SK-N-SH treated with all-trans-retinoic acid at 6 μM for 48 hours (cell line): ENCODE results near the gene GREM2.

Experiments
- ATAC-seq: fragments of 200-7000 bp; cut with Tn5 transposase; 3 replicates; pipeline ENCODE4 v1.9.1; 2020; ENCODE audit warnings: mild to moderate bottlenecking, moderate library complexity
- ARNTL ChIP-seq: fragments of 450-650 bp; formaldehyde crosslinking; IDR thresholded peaks from 2 replicates; pipeline ENCODE4 v1.5.0; 2020; ENCODE audit warnings: low read depth, mild to moderate bottlenecking, moderate library complexity, borderline replicate concordance
- BACH2 ChIP-seq: fragments of 250-450 bp; sonication (Bioruptor Pico); IDR thresholded peaks from 2 replicates; pipeline ENCODE4 v1.9.0; 2021; ENCODE audit warnings: mild to moderate bottlenecking, borderline replicate concordance
- CSDC2 ChIP-seq: fragments of 250-450 bp; sonication (Bioruptor Pico); IDR thresholded peaks from 2 replicates; pipeline ENCODE4 v1.5.0; 2020; ENCODE audit warnings: mild to moderate bottlenecking, moderate library complexity
- GLIS3 ChIP-seq: fragments of 250-450 bp; sonication (Bioruptor Pico); IDR thresholded peaks from 2 replicates; pipeline ENCODE4 v1.5.0; 2020; ENCODE audit warnings: mild to moderate bottlenecking, moderate library complexity
- ISL1 ChIP-seq: fragments of 250-450 bp; sonication (Bioruptor Pico); IDR thresholded peaks from 2 replicates; pipeline ENCODE4 v2.1.2; 2022; ENCODE audit warnings: mild to moderate bottlenecking, moderate library complexity
- OSR1 ChIP-seq: fragments of 250-450 bp; sonication (Bioruptor Pico); IDR thresholded peaks from 2 replicates; pipeline ENCODE4 v1.8.0; 2022; ENCODE audit warnings: moderate library complexity, mild to moderate bottlenecking, inconsistent platforms
- PPARA ChIP-seq: fragments of 250-450 bp; sonication (Bioruptor Pico); IDR thresholded peaks from 2 replicates; pipeline ENCODE4 v1.5.0; 2020; ENCODE audit warnings: mild to moderate bottlenecking, borderline replicate concordance
- RARB ChIP-seq: fragments of 250-450 bp; sonication (Bioruptor Pico); IDR thresholded peaks from 2 replicates; pipeline ENCODE4 v1.8.0; 2021; ENCODE audit warnings: mild to moderate bottlenecking, moderate library complexity
- SNAI2 ChIP-seq: fragments of 250-450 bp; sonication (Bioruptor Pico); IDR thresholded peaks from 2 replicates; pipeline ENCODE4 v1.5.0; 2020; ENCODE audit warnings: mild to moderate bottlenecking, moderate library complexity
- TCF4 ChIP-seq: fragments of 250-450 bp; sonication (Bioruptor Pico); IDR thresholded peaks from 2 replicates; pipeline ENCODE4 v1.8.0; 2021; ENCODE audit warnings: mild to moderate bottlenecking, moderate library complexity, borderline replicate concordance
- TOX ChIP-seq: fragments of 250-450 bp; sonication (Bioruptor Pico); IDR thresholded peaks from 2 replicates; pipeline ENCODE4 v1.8.0; 2021; ENCODE audit warnings: mild to moderate bottlenecking, moderate library complexity, borderline replicate concordance
- ZC3H10 ChIP-seq: fragments of 250-450 bp; sonication (Bioruptor Pico); IDR thresholded peaks from 2 replicates; pipeline ENCODE4 v1.5.1; 2021; ENCODE audit warnings: mild to moderate bottlenecking, moderate library complexity
- ZFP3 ChIP-seq: fragments of 250-450 bp; sonication (Bioruptor Pico); IDR thresholded peaks from 2 replicates; pipeline ENCODE4 v1.5.0; 2020; ENCODE audit warnings: mild to moderate bottlenecking, moderate library complexity
- ZFP30 ChIP-seq: fragments of 450-650 bp; formaldehyde crosslinking; IDR thresholded peaks from 2 replicates; pipeline ENCODE4 v1.5.0; 2022; ENCODE audit warnings: mild to moderate bottlenecking, moderate library complexity
- ZNF8 ChIP-seq: fragments of 450-650 bp; formaldehyde crosslinking; IDR thresholded peaks from 2 replicates; pipeline ENCODE4 v1.5.0; 2020; ENCODE audit warnings: mild to moderate bottlenecking, moderate library complexity
- TF ChIP-seq, protein P1 (sequence below): fragments of 250-450 bp; sonication (Bioruptor Pico); IDR thresholded peaks from 2 replicates; pipeline ENCODE4 v1.8.0; 2021; ENCODE audit warnings: low read depth, mild to moderate bottlenecking, moderate library complexity, borderline replicate concordance
- TF ChIP-seq, protein P2 (sequence below): fragments of 250-450 bp; sonication (Bioruptor Pico); IDR thresholded peaks from 2 replicates; pipeline ENCODE4 v1.5.1; 2021; ENCODE audit warnings: mild to moderate bottlenecking, moderate library complexity
- TF ChIP-seq, protein P3 (sequence below): fragments of 250-450 bp; sonication (Bioruptor Pico); IDR thresholded peaks from 2 replicates; pipeline ENCODE4 v1.8.0; 2020; ENCODE audit warnings: mild to moderate bottlenecking, moderate library complexity, borderline replicate concordance
- TF ChIP-seq, protein P4 (sequence below): fragments of 250-450 bp; sonication (Bioruptor Pico); IDR thresholded peaks from 2 replicates; pipeline ENCODE4 v1.5.1; 2020; ENCODE audit warnings: low read depth, mild to moderate bottlenecking, moderate library complexity
- TF ChIP-seq, protein P5 (sequence below): fragments of 250-450 bp; sonication (Bioruptor Pico); IDR thresholded peaks from 2 replicates; pipeline ENCODE4 v1.5.0; 2020; ENCODE audit warnings: mild to moderate bottlenecking, moderate library complexity

The GREM2 gene

DNA sequence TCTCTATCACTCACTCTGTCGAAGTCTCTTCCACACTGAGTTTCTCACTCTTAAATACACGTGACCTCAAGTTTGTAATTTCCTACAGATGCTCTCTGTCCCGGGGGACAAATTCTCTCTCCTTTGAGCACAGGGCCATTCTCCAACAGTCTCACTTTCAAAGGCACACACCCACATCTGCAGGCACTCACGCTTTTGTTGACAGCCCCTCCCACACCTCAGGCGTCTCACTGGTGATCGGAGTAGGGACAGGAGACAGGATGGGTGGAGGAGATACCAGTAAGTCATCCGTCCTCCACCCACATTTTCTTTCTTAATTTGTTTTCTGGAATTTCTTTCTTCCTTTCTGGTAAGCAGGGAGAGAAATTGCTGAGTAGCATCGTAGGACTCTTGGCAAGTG, 40.6 kb upstream of the GREM2 start (continued):
- TF ChIP-seq, protein P1, sequence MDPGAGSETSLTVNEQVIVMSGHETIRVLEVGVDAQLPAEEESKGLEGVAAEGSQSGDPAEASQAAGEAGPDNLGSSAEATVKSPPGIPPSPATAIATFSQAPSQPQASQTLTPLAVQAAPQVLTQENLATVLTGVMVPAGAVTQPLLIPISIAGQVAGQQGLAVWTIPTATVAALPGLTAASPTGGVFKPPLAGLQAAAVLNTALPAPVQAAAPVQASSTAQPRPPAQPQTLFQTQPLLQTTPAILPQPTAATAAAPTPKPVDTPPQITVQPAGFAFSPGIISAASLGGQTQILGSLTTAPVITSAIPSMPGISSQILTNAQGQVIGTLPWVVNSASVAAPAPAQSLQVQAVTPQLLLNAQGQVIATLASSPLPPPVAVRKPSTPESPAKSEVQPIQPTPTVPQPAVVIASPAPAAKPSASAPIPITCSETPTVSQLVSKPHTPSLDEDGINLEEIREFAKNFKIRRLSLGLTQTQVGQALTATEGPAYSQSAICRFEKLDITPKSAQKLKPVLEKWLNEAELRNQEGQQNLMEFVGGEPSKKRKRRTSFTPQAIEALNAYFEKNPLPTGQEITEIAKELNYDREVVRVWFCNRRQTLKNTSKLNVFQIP (CRISPR knock-in tag) = no peak
- TF ChIP-seq ARNTL (CRISPR knock-in tag) = no peak
- TF ChIP-seq ZFP3 = no peak
- TF ChIP-seq CSDC2 (CRISPR knock-in tag) = no peak
- TF ChIP-seq, protein P2, sequence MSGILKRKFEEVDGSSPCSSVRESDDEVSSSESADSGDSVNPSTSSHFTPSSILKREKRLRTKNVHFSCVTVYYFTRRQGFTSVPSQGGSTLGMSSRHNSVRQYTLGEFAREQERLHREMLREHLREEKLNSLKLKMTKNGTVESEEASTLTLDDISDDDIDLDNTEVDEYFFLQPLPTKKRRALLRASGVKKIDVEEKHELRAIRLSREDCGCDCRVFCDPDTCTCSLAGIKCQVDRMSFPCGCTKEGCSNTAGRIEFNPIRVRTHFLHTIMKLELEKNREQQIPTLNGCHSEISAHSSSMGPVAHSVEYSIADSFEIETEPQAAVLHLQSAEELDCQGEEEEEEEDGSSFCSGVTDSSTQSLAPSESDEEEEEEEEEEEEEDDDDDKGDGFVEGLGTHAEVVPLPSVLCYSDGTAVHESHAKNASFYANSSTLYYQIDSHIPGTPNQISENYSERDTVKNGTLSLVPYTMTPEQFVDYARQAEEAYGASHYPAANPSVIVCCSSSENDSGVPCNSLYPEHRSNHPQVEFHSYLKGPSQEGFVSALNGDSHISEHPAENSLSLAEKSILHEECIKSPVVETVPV = no peak
- TF ChIP-seq, protein P3, sequence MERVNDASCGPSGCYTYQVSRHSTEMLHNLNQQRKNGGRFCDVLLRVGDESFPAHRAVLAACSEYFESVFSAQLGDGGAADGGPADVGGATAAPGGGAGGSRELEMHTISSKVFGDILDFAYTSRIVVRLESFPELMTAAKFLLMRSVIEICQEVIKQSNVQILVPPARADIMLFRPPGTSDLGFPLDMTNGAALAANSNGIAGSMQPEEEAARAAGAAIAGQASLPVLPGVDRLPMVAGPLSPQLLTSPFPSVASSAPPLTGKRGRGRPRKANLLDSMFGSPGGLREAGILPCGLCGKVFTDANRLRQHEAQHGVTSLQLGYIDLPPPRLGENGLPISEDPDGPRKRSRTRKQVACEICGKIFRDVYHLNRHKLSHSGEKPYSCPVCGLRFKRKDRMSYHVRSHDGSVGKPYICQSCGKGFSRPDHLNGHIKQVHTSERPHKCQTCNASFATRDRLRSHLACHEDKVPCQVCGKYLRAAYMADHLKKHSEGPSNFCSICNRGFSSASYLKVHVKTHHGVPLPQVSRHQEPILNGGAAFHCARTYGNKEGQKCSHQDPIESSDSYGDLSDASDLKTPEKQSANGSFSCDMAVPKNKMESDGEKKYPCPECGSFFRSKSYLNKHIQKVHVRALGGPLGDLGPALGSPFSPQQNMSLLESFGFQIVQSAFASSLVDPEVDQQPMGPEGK (CRISPR knock-in tag) = no peak
- no peak for TF ChIP-seq ZNF8
- TF ChIP-seq ZFP30 (CRISPR knock-in tag) = no peak

DNA sequence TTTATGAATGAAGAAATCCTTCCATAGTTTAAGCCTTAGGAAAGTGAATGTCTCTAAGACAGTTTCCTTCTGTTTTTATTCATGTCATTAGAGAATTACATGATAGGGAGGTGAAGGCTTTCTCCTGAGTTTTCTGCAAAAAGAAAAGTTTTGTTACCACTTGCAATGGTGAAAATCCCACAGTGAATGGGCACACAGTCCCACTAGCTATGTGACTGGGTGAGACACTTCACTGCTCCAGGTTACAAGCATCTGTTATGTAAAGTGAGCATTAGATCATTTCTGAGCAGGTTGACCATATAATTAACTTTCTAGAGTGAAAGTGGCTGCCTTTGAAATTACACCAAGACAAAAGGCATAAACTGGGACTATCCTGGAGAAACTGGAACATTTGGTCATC, 38.9 kb upstream of the GREM2 start:
- no peak for TF ChIP-seq ISL1 (CRISPR knock-in tag)
- TF ChIP-seq, protein P4, sequence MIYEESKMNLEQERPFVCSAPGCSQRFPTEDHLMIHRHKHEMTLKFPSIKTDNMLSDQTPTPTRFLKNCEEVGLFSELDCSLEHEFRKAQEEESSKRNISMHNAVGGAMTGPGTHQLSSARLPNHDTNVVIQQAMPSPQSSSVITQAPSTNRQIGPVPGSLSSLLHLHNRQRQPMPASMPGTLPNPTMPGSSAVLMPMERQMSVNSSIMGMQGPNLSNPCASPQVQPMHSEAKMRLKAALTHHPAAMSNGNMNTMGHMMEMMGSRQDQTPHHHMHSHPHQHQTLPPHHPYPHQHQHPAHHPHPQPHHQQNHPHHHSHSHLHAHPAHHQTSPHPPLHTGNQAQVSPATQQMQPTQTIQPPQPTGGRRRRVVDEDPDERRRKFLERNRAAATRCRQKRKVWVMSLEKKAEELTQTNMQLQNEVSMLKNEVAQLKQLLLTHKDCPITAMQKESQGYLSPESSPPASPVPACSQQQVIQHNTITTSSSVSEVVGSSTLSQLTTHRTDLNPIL (CRISPR knock-in tag) = no peak
- TF ChIP-seq, protein P1 (CRISPR knock-in tag) = no peak
- no peak for TF ChIP-seq PPARA (CRISPR knock-in tag)
- no peak for TF ChIP-seq ZFP3
- no peak for TF ChIP-seq ZNF8
- TF ChIP-seq, protein P2 = no peak
- TF ChIP-seq CSDC2 (CRISPR knock-in tag) = no peak
- no peak for TF ChIP-seq GLIS3 (CRISPR knock-in tag)
- TF ChIP-seq TOX (CRISPR knock-in tag) = no peak
- TF ChIP-seq, protein P5, sequence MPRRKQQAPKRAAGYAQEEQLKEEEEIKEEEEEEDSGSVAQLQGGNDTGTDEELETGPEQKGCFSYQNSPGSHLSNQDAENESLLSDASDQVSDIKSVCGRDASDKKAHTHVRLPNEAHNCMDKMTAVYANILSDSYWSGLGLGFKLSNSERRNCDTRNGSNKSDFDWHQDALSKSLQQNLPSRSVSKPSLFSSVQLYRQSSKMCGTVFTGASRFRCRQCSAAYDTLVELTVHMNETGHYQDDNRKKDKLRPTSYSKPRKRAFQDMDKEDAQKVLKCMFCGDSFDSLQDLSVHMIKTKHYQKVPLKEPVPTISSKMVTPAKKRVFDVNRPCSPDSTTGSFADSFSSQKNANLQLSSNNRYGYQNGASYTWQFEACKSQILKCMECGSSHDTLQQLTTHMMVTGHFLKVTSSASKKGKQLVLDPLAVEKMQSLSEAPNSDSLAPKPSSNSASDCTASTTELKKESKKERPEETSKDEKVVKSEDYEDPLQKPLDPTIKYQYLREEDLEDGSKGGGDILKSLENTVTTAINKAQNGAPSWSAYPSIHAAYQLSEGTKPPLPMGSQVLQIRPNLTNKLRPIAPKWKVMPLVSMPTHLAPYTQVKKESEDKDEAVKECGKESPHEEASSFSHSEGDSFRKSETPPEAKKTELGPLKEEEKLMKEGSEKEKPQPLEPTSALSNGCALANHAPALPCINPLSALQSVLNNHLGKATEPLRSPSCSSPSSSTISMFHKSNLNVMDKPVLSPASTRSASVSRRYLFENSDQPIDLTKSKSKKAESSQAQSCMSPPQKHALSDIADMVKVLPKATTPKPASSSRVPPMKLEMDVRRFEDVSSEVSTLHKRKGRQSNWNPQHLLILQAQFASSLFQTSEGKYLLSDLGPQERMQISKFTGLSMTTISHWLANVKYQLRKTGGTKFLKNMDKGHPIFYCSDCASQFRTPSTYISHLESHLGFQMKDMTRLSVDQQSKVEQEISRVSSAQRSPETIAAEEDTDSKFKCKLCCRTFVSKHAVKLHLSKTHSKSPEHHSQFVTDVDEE = no peak
- no peak for TF ChIP-seq OSR1 (CRISPR knock-in tag)
- TF ChIP-seq ZC3H10 = no peak
- TF ChIP-seq TCF4 (CRISPR knock-in tag) = no peak
- TF ChIP-seq RARB (CRISPR knock-in tag) = no peak
- TF ChIP-seq BACH2 (CRISPR knock-in tag) = no peak
- no peak for TF ChIP-seq SNAI2 (CRISPR knock-in tag)
- no peak for TF ChIP-seq ARNTL (CRISPR knock-in tag)

More for the DNA sequence above, 38.9 kb upstream of the GREM2 start:
- no peak for ATAC-seq
